ENCODE data around the gene TSEN34. TPM values are rescaled to one million over a fixed set of nuclear protein-coding genes. Genes with fewer than 3 reads are reported as not detected.
"Not testable (repeated sequence)": the region's sequence is repeated elsewhere in the genome, so short reads cannot be mapped to it uniquely, and the experiment has no call there.

TSEN34 gene
- total and polyA plus RNA-seq, 10 donors, result 25.5 to 109 (median 43.0) TPM

GRCh38 chr19:54204767-54205468, 13.8 kb downstream of the TSEN34 start:
- TF ChIP-seq POLR2A (IDR thresholded peaks at IDR 0.05) (no peak), POLR2AphosphoS5 (IDR thresholded peaks at IDR 0.05) (peak in 1 of 3 donors; percentile 29)
- DNase-seq, result no peak
- Histone ChIP-seq H3K36me3 (peaks cover 5 to 81% (median 69%) of the 10 kb centered on the region in 6 donors), H3K4me1 (peaks cover 59 to 92% (median 91%) of the 10 kb centered on the region in 6 donors), H3K4me3 (peak overlapping the region in 2 of 8 donors; percentile 0 to 94), H3K27ac (peak overlapping the region in 7 of 8 donors; percentile 85 to 98 (median 93)), H3K27me3 (replicated peaks in 1 of 7) (no peaks in the 10 kb centered on the region), H3K9me3 (no peaks in the 10 kb centered on the region)
- intact Hi-C loops (cut with DNase I; ENCODE audit: low total_unique reads), result no loop called here
- 67 to 86% (median 84%) methylated on average over 4 of the region's 4 CpGs for WGBS, 5 donors

- Histone ChIP-seq H3K4me3 (peak overlapping the region in 6 of 8 donors; percentile 8 to 94 (median 22)), H3K27ac (peak overlapping the region; percentile 27 to 98 (median 92)), H3K27me3 (replicated peaks in 1 of 7) (no peaks in the 10 kb centered on the region), H3K4me1 (peaks cover 56 to 100% (median 98%) of the 10 kb centered on the region in 6 donors), H3K9me3 (no peaks in the 10 kb centered on the region), H3K36me3 (peaks cover 5 to 81% (median 69%) of the 10 kb centered on the region in 6 donors)
- intact Hi-C loops (cut with DNase I; ENCODE audit: low total_unique reads), result no loop called here
- TF ChIP-seq POLR2AphosphoS5 (IDR thresholded peaks at IDR 0.05) (peak; percentile 60 to 74 (median 71)), POLR2A (IDR thresholded peaks at IDR 0.05) (no peak)
- DNase-seq, result no peak
- 77 to 90% (median 83%) methylated on average over 20 to 27 of the region's 27 CpGs for WGBS, 5 donors
These were observed 15.1 kb downstream of the TSEN34 start for GRCh38 chr19:54206030-54206830.

- WGBS, 5 donors, result 62 to 84% (median 77%) methylated on average over 13 of the region's 13 CpGs
- Histone ChIP-seq H3K4me3 (peak overlapping the region in 5 of 8 donors; percentile 8 to 94 (median 27)), H3K9me3 (no peaks in the 10 kb centered on the region), H3K4me1 (peaks cover 52 to 98% (median 95%) of the 10 kb centered on the region in 6 donors), H3K27me3 (replicated peaks in 1 of 7) (no peaks in the 10 kb centered on the region), H3K36me3 (peaks cover 5 to 75% (median 66%) of the 10 kb centered on the region in 6 donors), H3K27ac (peak overlapping the region; percentile 27 to 98 (median 92))
- intact Hi-C loops (cut with DNase I; ENCODE audit: low total_unique reads), result no loop called here
- TF ChIP-seq POLR2A (IDR thresholded peaks at IDR 0.05) (no peak), POLR2AphosphoS5 (IDR thresholded peaks at IDR 0.05) (no peak), CTCF (IDR thresholded peaks at IDR 0.05 in 8 of 11, conservative IDR thresholded peaks at IDR 0.05 in 3 of 11) (no peak)
- no peak for DNase-seq
These were observed 15.7 kb downstream of the TSEN34 start for GRCh38 chr19:54206831-54207177.

- Histone ChIP-seq H3K4me3 (peak overlapping the region in 4 of 8 donors; percentile 8 to 94 (median 30)), H3K36me3 (peaks cover 5 to 71% (median 62%) of the 10 kb centered on the region in 6 donors), H3K27ac (peak overlapping the region; percentile 27 to 98 (median 92)), H3K4me1 (peaks cover 48 to 98% (median 91%) of the 10 kb centered on the region in 6 donors)
- WGBS, 5 donors, result 59 to 78% (median 70%) methylated on average over 22 to 23 of the region's 23 CpGs
- peak in 1 of 3 donors; percentile 66 for TF ChIP-seq POLR2AphosphoS5 (IDR thresholded peaks at IDR 0.05)
- H3K27me3 ChIP-seq (replicated peaks in 1 of 7); intact Hi-C loops (cut with DNase I; ENCODE audit: low total_unique reads); H3K9me3 ChIP-seq: not testable (repeated sequence)
- peak; percentile 88 for DNase-seq
These were observed 16.1 kb downstream of the TSEN34 start for GRCh38 chr19:54207193-54207592.

GRCh38 chr19:54207676-54207982, 16.5 kb downstream of the TSEN34 start:
- peaks cover 44 to 98% (median 87%) of the 10 kb centered on the region in 6 donors for H3K4me1 ChIP-seq
- peaks cover 5 to 67% (median 58%) of the 10 kb centered on the region in 6 donors for H3K36me3 ChIP-seq
- H3K9me3 ChIP-seq, result no peaks in the 10 kb centered on the region
- 22 to 36% (median 33%) methylated on average over 5 of the region's 5 CpGs for WGBS, 5 donors
- peak overlapping the region in 7 of 8 donors; percentile 85 to 98 (median 93) for H3K27ac ChIP-seq
- intact Hi-C loops (cut with DNase I; ENCODE audit: low total_unique reads), result no loop called here
- peak overlapping the region in 3 of 8 donors; percentile 27 to 94 (median 32) for H3K4me3 ChIP-seq
- peak in 1 of 3 donors; percentile 88 for TF ChIP-seq POLR2AphosphoS5 (IDR thresholded peaks at IDR 0.05)
- TF ChIP-seq CTCF (IDR thresholded peaks at IDR 0.05 in 8 of 11, conservative IDR thresholded peaks at IDR 0.05 in 3 of 11), result no peak
- no peaks in the 10 kb centered on the region for H3K27me3 ChIP-seq (replicated peaks in 1 of 7)
- no peak for DNase-seq

Measured in spleen (tissue), 11 donors.